Trophoblast cell (in vitro differentiated cells and primary cell): Measurements from ENCODE around the gene CSKMT.
"Not testable (repeated sequence)": the region's sequence is repeated elsewhere in the genome, so short reads cannot be mapped to it uniquely, and the experiment has no call there.

Source experiments
- DNase-seq, 2 donors: peaks; one replicate each; pipeline ENCODE4 v3.0.0-alpha.2; 2016
- H2AFZ ChIP-seq: 2 replicates; pipeline ENCODE4 v1.6.1; 2013; ENCODE audit warnings: low read length, moderate library complexity, mild to moderate bottlenecking; ENCODE audit not compliant: insufficient read depth, poor library complexity
- H2AK5ac ChIP-seq: 2 replicates; pipeline ENCODE4 v1.6.1; 2013; ENCODE audit warnings: mild to moderate bottlenecking, low read length
- H2BK120ac ChIP-seq: 2 replicates; pipeline ENCODE4 v1.6.1; 2013; ENCODE audit warnings: low read length, mild to moderate bottlenecking, moderate library complexity; ENCODE audit not compliant: insufficient read depth, poor library complexity
- H2BK12ac ChIP-seq: 2 replicates; pipeline ENCODE4 v1.6.1; 2013; ENCODE audit warnings: mild to moderate bottlenecking, low read length, moderate library complexity
- H2BK5ac ChIP-seq: 2 replicates; pipeline ENCODE4 v1.6.1; 2013; ENCODE audit warnings: low read length, low read depth, moderate library complexity, mild to moderate bottlenecking; ENCODE audit not compliant: poor library complexity
- H3K14ac ChIP-seq: 2 replicates; pipeline ENCODE4 v1.6.1; 2013; ENCODE audit warnings: mild to moderate bottlenecking, low read length
- H3K18ac ChIP-seq: 2 replicates; pipeline ENCODE4 v1.6.1; 2013; ENCODE audit warnings: mild to moderate bottlenecking, low read length
- H3K23ac ChIP-seq: 2 replicates; pipeline ENCODE4 v1.6.1; 2013; ENCODE audit warnings: low read length
- H3K27ac ChIP-seq: 2 replicates; pipeline ENCODE4 v1.5.1; 2013; ENCODE audit warnings: low read depth, mild to moderate bottlenecking, inconsistent platforms, low read length, moderate library complexity
- H3K27me3 ChIP-seq: 2 replicates; pipeline ENCODE4 v1.6.1; 2013; ENCODE audit warnings: inconsistent platforms, mild to moderate bottlenecking, low read length, moderate library complexity; ENCODE audit not compliant: insufficient read depth
- H3K36me3 ChIP-seq, 2 experiments: 1 replicate in 1 of 2; 2 replicates in 1 of 2; pipeline ENCODE4 v1.6.1; 2013; ENCODE audit warnings: low read length in 2 of 2, mild to moderate bottlenecking in 2 of 2, moderate library complexity in 1 of 2; ENCODE audit not compliant: insufficient read depth in 2 of 2, control insufficient read depth in 1 of 2
- H3K4ac ChIP-seq: 2 replicates; pipeline ENCODE4 v1.6.1; 2013; ENCODE audit warnings: low read depth, mild to moderate bottlenecking, low read length, moderate library complexity
- H3K4me1 ChIP-seq, 2 experiments: 1 replicate in 1 of 2; 2 replicates in 1 of 2; pipeline ENCODE4 v1.6.1; 2013; ENCODE audit warnings: low read length in 2 of 2, mild to moderate bottlenecking in 2 of 2, moderate library complexity in 1 of 2; ENCODE audit not compliant: insufficient read depth in 2 of 2, control insufficient read depth in 1 of 2
- H3K4me2 ChIP-seq: 2 replicates; pipeline ENCODE4 v1.6.1; 2013; ENCODE audit warnings: inconsistent platforms, mild to moderate bottlenecking, low read length, moderate library complexity
- H3K4me3 ChIP-seq: 2 replicates; pipeline ENCODE4 v1.5.1; 2013; ENCODE audit warnings: mild to moderate bottlenecking, low read depth, low read length, inconsistent platforms
- H3K79me1 ChIP-seq: one replicate; pipeline ENCODE4 v1.6.1; 2013; ENCODE audit warnings: low read length
- H3K79me2 ChIP-seq: 2 replicates; pipeline ENCODE4 v1.6.1; 2013; ENCODE audit warnings: low read length, mild to moderate bottlenecking; ENCODE audit not compliant: control insufficient read depth, insufficient read depth, poor library complexity
- H3K9ac ChIP-seq: 2 replicates; pipeline ENCODE4 v1.6.1; 2013; ENCODE audit warnings: mild to moderate bottlenecking, low read length
- H3K9me3 ChIP-seq: 2 replicates; pipeline ENCODE4 v1.6.1; 2013; ENCODE audit warnings: low read depth, mild to moderate bottlenecking, control low read depth, inconsistent platforms, low read length; ENCODE audit not compliant: insufficient read depth
- H4K12ac ChIP-seq: 2 replicates; pipeline ENCODE4 v1.6.1; 2013; ENCODE audit warnings: low read depth, mild to moderate bottlenecking, low read length, moderate library complexity
- H4K8ac ChIP-seq: 2 replicates; pipeline ENCODE4 v1.6.1; 2013; ENCODE audit warnings: low read depth, mild to moderate bottlenecking, low read length, moderate library complexity
- H4K91ac ChIP-seq: one replicate; pipeline ENCODE4 v1.6.1; 2013; ENCODE audit warnings: low read depth, mild to moderate bottlenecking, low read length, moderate library complexity
- WGBS: extraction: QIAGEN DNeasy Blood & Tissue Kit; methylation state at CpG from one replicate; pipeline ENCODE4 v1.1.7; 2013; ENCODE audit warnings: missing lambda C conversion rate; ENCODE audit not compliant: insufficient read length, insufficient coverage; ENCODE audit errors: extremely low coverage; 5-methylcytosine and 5-hydroxymethylcytosine counted together

The CSKMT gene

GRCh38 chr11:62650283-62650682, 14.8 kb upstream of the CSKMT start:
- H3K4me1 ChIP-seq = peaks cover 10 to 14% of the 10 kb centered on the region in 2 experiments
- H2BK120ac ChIP-seq, H3K9ac ChIP-seq, H4K8ac ChIP-seq, H3K14ac ChIP-seq, H3K18ac ChIP-seq, H3K9me3 ChIP-seq, H2AK5ac ChIP-seq, H3K4me3 ChIP-seq, H3K4ac ChIP-seq, H3K27ac ChIP-seq, DNase-seq, H2BK5ac ChIP-seq, H4K91ac ChIP-seq, H3K4me2 ChIP-seq, H2BK12ac ChIP-seq, H2AFZ ChIP-seq, H3K23ac ChIP-seq, H3K27me3 ChIP-seq, H4K12ac ChIP-seq: not testable (repeated sequence)
- peaks cover 17% of the 10 kb centered on the region for H3K79me2 ChIP-seq
- H3K79me1 ChIP-seq = peaks cover 15% of the 10 kb centered on the region
- H3K36me3 ChIP-seq = peaks cover 22 to 25% of the 10 kb centered on the region in 2 experiments
- no CpG with 5 or more reads among the region's 12 CpGs for WGBS

DNA sequence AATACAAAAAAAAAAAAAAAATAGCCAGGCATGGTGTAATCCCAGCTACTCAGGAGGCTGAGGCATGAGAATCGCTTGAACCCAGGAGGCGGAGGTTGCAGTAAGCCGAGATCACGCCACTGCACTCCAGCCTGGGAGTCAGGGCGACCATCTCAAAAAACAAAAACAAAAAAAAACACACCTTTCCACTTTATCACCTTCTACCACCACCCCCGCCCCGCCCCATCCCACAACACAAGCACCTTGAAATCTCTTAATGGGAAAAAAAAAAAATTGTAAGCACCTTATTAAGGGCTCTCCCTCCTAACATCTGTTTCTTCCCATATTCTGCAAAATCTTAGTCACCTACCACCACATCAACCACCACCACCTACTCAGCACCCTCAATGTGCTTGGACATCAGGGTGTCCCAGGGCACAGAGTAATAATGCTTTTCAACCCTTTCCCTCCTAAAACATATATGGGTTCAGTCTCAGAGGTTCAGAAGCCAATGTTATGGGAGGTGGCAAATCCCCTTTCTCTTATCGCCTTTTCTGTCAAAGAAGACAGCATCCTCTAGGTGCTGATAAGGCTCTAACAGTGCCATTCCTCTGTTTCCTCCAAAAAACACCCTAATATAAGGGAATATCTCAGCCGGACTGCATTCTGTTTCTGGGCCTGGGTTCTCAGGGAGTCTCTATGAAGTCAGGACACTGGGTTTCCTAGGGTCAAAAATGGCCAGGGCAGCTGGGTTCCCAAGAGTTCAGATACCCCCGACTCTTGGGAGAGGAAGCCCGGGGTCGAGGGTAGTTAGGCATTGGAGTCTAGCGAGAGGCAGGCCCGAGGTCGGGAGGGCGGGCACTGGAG, 12.7 kb upstream of the CSKMT start:
- Histone ChIP-seq H3K14ac (peak overlapping the region; percentile 98), H3K18ac (peak overlapping the region; percentile 98), H4K91ac (peak overlapping the region; percentile 89), H3K4me1 (peaks cover 2 to 8% of the 10 kb centered on the region in 2 experiments), H3K79me1 (peaks cover 7% of the 10 kb centered on the region), H3K4me2 (peak overlapping the region; percentile 97), H2BK120ac (peak overlapping the region; percentile 94), H3K36me3 (peaks cover 22 to 24% of the 10 kb centered on the region in 2 experiments), H2BK12ac (peak overlapping the region; percentile 74), H3K23ac (no peak overlapping the region), H3K4ac (peak overlapping the region; percentile 99), H3K27me3 (no peaks in the 10 kb centered on the region), H2BK5ac (peak overlapping the region; percentile 93), H2AK5ac (peak overlapping the region; percentile 84), H3K79me2 (peaks cover 7% of the 10 kb centered on the region), H4K8ac (peak overlapping the region; percentile 99), H4K12ac (peak overlapping the region; percentile 100), H3K9me3 (no peaks in the 10 kb centered on the region), H3K9ac (peak overlapping the region; percentile 97), H3K4me3 (peak overlapping the region; percentile 90), H3K27ac (peak overlapping the region; percentile 61), H2AFZ (peak overlapping the region; percentile 71)
- no CpG with 5 or more reads among the region's 16 CpGs for WGBS
- no peak for DNase-seq

DNA sequence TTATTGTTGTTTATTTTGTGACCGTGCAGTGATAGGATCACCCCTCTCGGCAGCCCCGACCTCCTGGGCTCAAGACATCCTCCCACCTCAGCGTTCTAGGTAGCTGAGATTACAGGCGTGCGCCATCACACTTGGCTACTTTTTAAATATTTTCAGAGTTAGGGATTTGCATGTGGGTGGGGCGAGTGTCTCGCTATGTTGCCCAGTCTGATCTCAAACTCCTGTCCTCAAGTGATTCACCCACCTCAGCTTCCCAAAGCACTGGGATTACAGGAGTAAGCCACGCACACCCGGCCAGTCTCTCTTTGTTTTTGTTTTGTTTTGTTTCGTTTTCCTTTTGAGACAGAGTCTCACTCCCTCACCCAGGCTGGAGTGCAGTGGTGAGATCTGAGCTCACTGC, 10.8 kb upstream of the CSKMT start:
- Histone ChIP-seq H3K4me2 (no peak overlapping the region), H2AK5ac (peak overlapping the region; percentile 66), H3K18ac (no peak overlapping the region), H3K27me3 (no peaks in the 10 kb centered on the region), H4K12ac (no peak overlapping the region), H3K4me3 (no peak overlapping the region), H4K8ac (peak overlapping the region; percentile 67), H3K79me2 (peaks cover 7% of the 10 kb centered on the region), H2BK12ac (no peak overlapping the region), H2BK5ac (no peak overlapping the region), H2BK120ac (no peak overlapping the region), H3K27ac (no peak overlapping the region), H3K36me3 (peaks cover 5% of the 10 kb centered on the region in 2 experiments), H3K14ac (no peak overlapping the region), H3K23ac (no peak overlapping the region), H3K9me3 (no peaks in the 10 kb centered on the region), H2AFZ (no peak overlapping the region), H3K4ac (no peak overlapping the region), H3K9ac (no peak overlapping the region), H3K79me1 (peaks cover 7% of the 10 kb centered on the region), H3K4me1 (peaks cover 2 to 8% of the 10 kb centered on the region in 2 experiments), H4K91ac (no peak overlapping the region)
- WGBS = no CpG with 5 or more reads among the region's 11 CpGs
- DNase-seq = peak; percentile 71 to 73

GRCh38 chr11:62656796-62657429, 8.2 kb upstream of the CSKMT start:
- no peak overlapping the region for H2BK12ac ChIP-seq
- no peak overlapping the region for H3K14ac ChIP-seq
- peaks cover 7% of the 10 kb centered on the region for H3K79me1 ChIP-seq
- no peak overlapping the region for H3K9ac ChIP-seq
- H3K4ac ChIP-seq = no peak overlapping the region
- peaks cover 2 to 8% of the 10 kb centered on the region in 2 experiments for H3K4me1 ChIP-seq
- H4K12ac ChIP-seq = no peak overlapping the region
- no peak overlapping the region for H2AFZ ChIP-seq
- H3K4me3 ChIP-seq = no peak overlapping the region
- no CpG with 5 or more reads among the region's 5 CpGs for WGBS
- DNase-seq = peak in 1 of 2 donors; percentile 57
- H3K36me3 ChIP-seq = peaks cover 0 to 3% of the 10 kb centered on the region in 2 experiments
- no peak overlapping the region for H3K27ac ChIP-seq
- H4K91ac ChIP-seq = no peak overlapping the region
- H3K27me3 ChIP-seq = no peaks in the 10 kb centered on the region
- H3K23ac ChIP-seq = no peak overlapping the region
- H2BK120ac ChIP-seq = no peak overlapping the region
- no peak overlapping the region for H3K4me2 ChIP-seq
- H2BK5ac ChIP-seq = no peak overlapping the region
- peaks cover 7% of the 10 kb centered on the region for H3K79me2 ChIP-seq
- no peak overlapping the region for H3K18ac ChIP-seq
- no peaks in the 10 kb centered on the region for H3K9me3 ChIP-seq
- no peak overlapping the region for H2AK5ac ChIP-seq
- no peak overlapping the region for H4K8ac ChIP-seq
